DND-41 (cell line): Measurements from ENCODE around the gene LITAFD.

Experiments used
- ATAC-seq: fragments of 200-7000 bp; cut with Tn5 transposase; 3 replicates; pipeline ENCODE4 v1.9.1; 2021; ENCODE audit warnings: low read depth; ENCODE audit not compliant: insufficient read depth
- DNase-seq: peaks from one replicate; pipeline ENCODE4 v3.0.0-alpha.2; 2020
- H2AFZ ChIP-seq: 2 replicates; pipeline ENCODE4 v1.6.0; 2012; ENCODE audit warnings: low read depth, low read length
- H3K27ac ChIP-seq: 2 replicates; pipeline ENCODE4 v1.5.1; 2012; ENCODE audit warnings: low read length, inconsistent platforms
- H3K27me3 ChIP-seq: fragments of 200-600 bp; sonication (generic); 2 replicates; pipeline ENCODE4 v1.6.0; 2012; ENCODE audit warnings: low read length, mild to moderate bottlenecking, inconsistent platforms; ENCODE audit not compliant: insufficient read depth, poor library complexity
- H3K36me3 ChIP-seq: 2 replicates; pipeline ENCODE4 v1.5.1; 2012; ENCODE audit warnings: low read length, inconsistent platforms; ENCODE audit not compliant: insufficient read depth
- H3K4me1 ChIP-seq: 2 replicates; pipeline ENCODE4 v1.5.1; 2012; ENCODE audit warnings: mild to moderate bottlenecking, low read length; ENCODE audit not compliant: insufficient read depth
- H3K4me2 ChIP-seq: 2 replicates; pipeline ENCODE4 v1.6.0; 2012; ENCODE audit warnings: mild to moderate bottlenecking, moderate library complexity, low read length, inconsistent platforms; ENCODE audit not compliant: insufficient read depth
- H3K4me3 ChIP-seq, 2 experiments: fragments of 200-600 bp in 1 of 2; shearing (Covaris generic) in 1 of 2; 2 replicates each; pipeline ENCODE4 v1.5.1; 2012 to 2016; ENCODE audit warnings: inconsistent platforms in 2 of 2, low read length in 2 of 2, mild to moderate bottlenecking in 2 of 2, low read depth in 1 of 2, moderate library complexity in 1 of 2
- H3K79me2 ChIP-seq: 2 replicates; pipeline ENCODE4 v1.6.0; 2012; ENCODE audit warnings: low read length, inconsistent platforms; ENCODE audit not compliant: insufficient read depth
- H3K9ac ChIP-seq: 2 replicates; pipeline ENCODE4 v1.6.0; 2012; ENCODE audit warnings: low read depth, mild to moderate bottlenecking, inconsistent platforms, low read length, moderate library complexity
- H3K9me3 ChIP-seq: 2 replicates; pipeline ENCODE4 v1.5.1; 2012; ENCODE audit warnings: low read length, moderate library complexity, mild to moderate bottlenecking, inconsistent platforms; ENCODE audit not compliant: insufficient read depth, severe bottlenecking
- H4K20me1 ChIP-seq: 2 replicates; pipeline ENCODE4 v1.6.0; 2012; ENCODE audit warnings: low read length; ENCODE audit not compliant: insufficient read depth
- CTCF ChIP-seq: IDR thresholded peaks from 2 replicates; pipeline ENCODE4 v1.5.1; 2012; ENCODE audit warnings: borderline replicate concordance, low read length, moderate library complexity, mild to moderate bottlenecking; ENCODE audit not compliant: poor library complexity, severe bottlenecking; ENCODE audit errors: extremely low read depth
- EZH2 ChIP-seq: IDR thresholded peaks from 3 replicates; pipeline ENCODE4 v1.6.1; 2012; ENCODE audit warnings: borderline replicate concordance, low read depth, mild to moderate bottlenecking, moderate library complexity, low read length, inconsistent platforms; ENCODE audit not compliant: severe bottlenecking

Gene LITAFD

GRCh38 chr16:8853611-8854010 lies 28.5 kb upstream of the LITAFD start:
- H3K27me3 ChIP-seq: no peaks in the 10 kb centered on the region
- no peak for ATAC-seq
- peaks cover 87% of the 10 kb centered on the region for H3K79me2 ChIP-seq
- H3K9ac ChIP-seq: no peak overlapping the region
- peaks cover 6% of the 10 kb centered on the region; the same call in 1 of the 2 replicates for H3K4me1 ChIP-seq
- no peak for DNase-seq
- no peak overlapping the region for H3K4me2 ChIP-seq
- H3K4me3 ChIP-seq: no peak overlapping the region
- no peak overlapping the region for H2AFZ ChIP-seq
- no peak for TF ChIP-seq CTCF
- no peak for TF ChIP-seq EZH2
- peaks cover 93% of the 10 kb centered on the region for H3K36me3 ChIP-seq
- H3K9me3 ChIP-seq: no peaks in the 10 kb centered on the region
- peaks cover 79% of the 10 kb centered on the region for H4K20me1 ChIP-seq
- H3K27ac ChIP-seq: no peak overlapping the region

GRCh38 chr16:8854298-8854948 lies 27.7 kb upstream of the LITAFD start:
- no peak overlapping the region for H3K4me3 ChIP-seq
- ATAC-seq (no peak), DNase-seq (no peak)
- peaks cover 88% of the 10 kb centered on the region for H3K79me2 ChIP-seq
- no peaks in the 10 kb centered on the region for H3K27me3 ChIP-seq
- H2AFZ ChIP-seq: no peak overlapping the region
- H3K9me3 ChIP-seq: no peaks in the 10 kb centered on the region
- H3K9ac ChIP-seq: no peak overlapping the region
- peaks cover 93% of the 10 kb centered on the region for H3K36me3 ChIP-seq
- H3K4me1 ChIP-seq: peaks cover 14% of the 10 kb centered on the region; the same call in 1 of the 2 replicates
- H3K27ac ChIP-seq: no peak overlapping the region
- TF ChIP-seq CTCF (no peak), EZH2 (no peak)
- peaks cover 80% of the 10 kb centered on the region for H4K20me1 ChIP-seq
- no peak overlapping the region for H3K4me2 ChIP-seq

- Histone ChIP-seq H2AFZ (no peak overlapping the region), H4K20me1 (peaks cover 80% of the 10 kb centered on the region), H3K79me2 (peaks cover 89% of the 10 kb centered on the region), H3K9me3 (no peaks in the 10 kb centered on the region), H3K27ac (no peak overlapping the region), H3K9ac (no peak overlapping the region), H3K4me3 (no peak overlapping the region), H3K27me3 (no peaks in the 10 kb centered on the region), H3K4me1 (peaks cover 15% of the 10 kb centered on the region; the same call in 1 of the 2 replicates), H3K4me2 (no peak overlapping the region), H3K36me3 (peaks cover 93% of the 10 kb centered on the region)
- peak; percentile 49 for TF ChIP-seq CTCF
- TF ChIP-seq EZH2: no peak
- ATAC-seq (peak; percentile 13; the same call in 1 of the 3 replicates), DNase-seq (peak; percentile 41)
These were observed 26.9 kb upstream of the LITAFD start for GRCh38 chr16:8855051-8855786.
